GM21423 (cell line): ENCODE data around the gene SOX18.

Source experiments
- ATAC-seq: cut with Tn5 transposase; IDR thresholded peaks from one replicate; pipeline ENCODE4 v1.9.1; 2021; ENCODE audit warnings: mild to moderate bottlenecking, moderate library complexity; ENCODE audit not compliant: unreplicated experiment

The SOX18 gene

GRCh38 chr20:64080813-64081623, 31.6 kb upstream of the SOX18 start:
- ATAC-seq: no peak

GRCh38 chr20:64080013-64080812, 30.8 kb upstream of the SOX18 start, which contains the start of gene OPRL1:
TSS of gene OPRL1 (plus strand) at chr20:64080082. CDS start at chr20:64092721, 12,639 bp downstream.
- no peak for ATAC-seq

- peak; percentile 34 for ATAC-seq
These were observed 30.0 kb upstream of the SOX18 start, which contains the start of gene RGS19 for GRCh38 chr20:64079273-64080012. TSS of gene RGS19 (minus strand) at chr20:64079518. CDS start at chr20:64076886, 2,632 bp downstream.

GRCh38 chr20:64078934-64079272, 29.5 kb upstream of the SOX18 start:
- no peak for ATAC-seq

- ATAC-seq: no peak
These were observed 28.6 kb upstream of the SOX18 start for GRCh38 chr20:64077876-64078551.

GRCh38 chr20:64077541-64077875, 28.1 kb upstream of the SOX18 start:
- ATAC-seq: no peak

- no peak for ATAC-seq
These were observed 27.7 kb upstream of the SOX18 start for GRCh38 chr20:64077094-64077493.

- ATAC-seq: no peak
These were observed 26.9 kb upstream of the SOX18 start for GRCh38 chr20:64076061-64076997.

- ATAC-seq: no peak
These were observed 26.1 kb upstream of the SOX18 start for GRCh38 chr20:64075556-64075955.

GRCh38 chr20:64074963-64075362, 25.5 kb upstream of the SOX18 start:
- no peak for ATAC-seq

- no peak for ATAC-seq
These were observed 24.8 kb upstream of the SOX18 start for GRCh38 chr20:64074184-64074789.

GRCh38 chr20:64073476-64074183, 24.2 kb upstream of the SOX18 start:
- ATAC-seq: no peak

GRCh38 chr20:64072498-64073063, 23.1 kb upstream of the SOX18 start:
- ATAC-seq: no peak

GRCh38 chr20:64071341-64072332, 22.2 kb upstream of the SOX18 start:
- no peak for ATAC-seq

- no peak for ATAC-seq
These were observed 21.0 kb upstream of the SOX18 start for GRCh38 chr20:64070244-64070993.

GRCh38 chr20:64069614-64070243, 20.3 kb upstream of the SOX18 start:
- ATAC-seq: no peak
